ENCODE results near the gene PCSK1.
A peak's percentile ranks its signal among the peaks of the same experiment; 100 is the strongest.
"Not testable (repeated sequence)": the region's sequence is repeated elsewhere in the genome, so short reads cannot be mapped to it uniquely, and the experiment has no call there.

Gene PCSK1

GRCh38 chr5:96367337-96367736 lies 65.7 kb downstream of the PCSK1 start:
- DNase-seq: not testable (repeated sequence)

- DNase-seq: no peak
Observed at GRCh38 chr5:96354237-96354636, 78.8 kb downstream of the PCSK1 start.

- DNase-seq: no peak
Observed at GRCh38 chr5:96353220-96353619, 79.8 kb downstream of the PCSK1 start.

GRCh38 chr5:96350678-96351077 lies 82.4 kb downstream of the PCSK1 start:
- DNase-seq: no peak

GRCh38 chr5:96348536-96348935 lies 84.5 kb downstream of the PCSK1 start:
- DNase-seq: no peak

GRCh38 chr5:96347502-96348292 lies 85.4 kb downstream of the PCSK1 start:
- no peak for DNase-seq

GRCh38 chr5:96344678-96345577 lies 88.1 kb downstream of the PCSK1 start:
- peak; percentile 36 to 74 (median 53) for DNase-seq

GRCh38 chr5:96343094-96343493 lies 90.0 kb downstream of the PCSK1 start:
- DNase-seq: no peak

GRCh38 chr5:96342581-96342980 lies 90.5 kb downstream of the PCSK1 start:
- no peak for DNase-seq
